HUES48 (cell line): ENCODE results near the gene SNX24.

Experiments used
- H3K27ac ChIP-seq: one replicate; pipeline ENCODE4 v1.7.0; 2013; ENCODE audit warnings: low read depth, low read length, inconsistent platforms
- H3K27me3 ChIP-seq: 2 replicates; pipeline ENCODE4 v1.6.1; 2013; ENCODE audit warnings: mild to moderate bottlenecking, low read length; ENCODE audit not compliant: control insufficient read depth, insufficient read depth
- H3K36me3 ChIP-seq: 2 replicates; pipeline ENCODE4 v1.6.1; 2013; ENCODE audit warnings: low read length; ENCODE audit not compliant: control insufficient read depth, insufficient read depth
- H3K4me1 ChIP-seq: 2 replicates; pipeline ENCODE4 v1.6.1; 2013; ENCODE audit warnings: mild to moderate bottlenecking, low read length; ENCODE audit not compliant: control insufficient read depth, insufficient read depth
- H3K4me3 ChIP-seq: 2 replicates; pipeline ENCODE4 v1.5.1; 2013; ENCODE audit warnings: mild to moderate bottlenecking, low read depth, low read length
- H3K9ac ChIP-seq: 2 replicates; pipeline ENCODE4 v1.6.1; 2013; ENCODE audit warnings: mild to moderate bottlenecking, low read depth, low read length, moderate library complexity
- H3K9me3 ChIP-seq: 2 replicates; pipeline ENCODE4 v1.6.1; 2013; ENCODE audit warnings: low read length; ENCODE audit not compliant: control insufficient read depth, insufficient read depth

The SNX24 gene

DNA sequence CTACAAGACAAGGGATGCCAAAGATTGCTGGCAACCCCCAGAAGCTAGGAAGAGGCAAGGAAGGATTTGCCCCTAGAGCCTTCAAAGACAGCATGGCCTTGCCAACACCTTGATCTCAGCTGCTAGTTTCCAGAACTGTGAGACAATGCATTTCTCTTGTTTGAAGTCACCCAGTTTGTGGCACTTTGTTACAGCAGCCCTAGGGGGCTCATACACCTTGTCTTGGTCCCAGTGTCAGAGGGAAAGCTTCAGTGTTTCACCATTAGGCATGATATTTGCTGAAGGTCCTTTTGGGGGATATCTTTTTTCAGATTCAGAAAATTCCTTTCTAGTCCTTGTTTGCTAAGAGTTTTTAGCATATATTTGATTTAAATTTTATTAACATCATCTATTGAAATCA, 194.3 kb downstream of the SNX24 start:
- no peaks in the 10 kb centered on the region for H3K9me3 ChIP-seq
- 0 out of 2 replicates have a peak, but pooled peaks cover 10% of the 10 kb centered on the region for H3K4me1 ChIP-seq
- no peak overlapping the region for H3K27ac ChIP-seq
- peaks cover 31% of the 10 kb centered on the region for H3K27me3 ChIP-seq
- no peak overlapping the region for H3K9ac ChIP-seq
- no peaks in the 10 kb centered on the region for H3K36me3 ChIP-seq
- no peak overlapping the region for H3K4me3 ChIP-seq

- H3K36me3 ChIP-seq = no peaks in the 10 kb centered on the region
- no peak overlapping the region for H3K4me3 ChIP-seq
- H3K9me3 ChIP-seq = no peaks in the 10 kb centered on the region
- no peaks in the 10 kb centered on the region for H3K27me3 ChIP-seq
- H3K27ac ChIP-seq = no peak overlapping the region
- H3K9ac ChIP-seq = no peak overlapping the region
- no peaks in the 10 kb centered on the region for H3K4me1 ChIP-seq
Observed at GRCh38 chr5:123044926-123045617, 199.7 kb downstream of the SNX24 start.

GRCh38 chr5:123046222-123046621, 200.8 kb downstream of the SNX24 start:
- Histone ChIP-seq H3K9ac (no peak overlapping the region), H3K27ac (no peak overlapping the region), H3K4me3 (no peak overlapping the region), H3K36me3 (no peaks in the 10 kb centered on the region), H3K27me3 (no peaks in the 10 kb centered on the region), H3K9me3 (no peaks in the 10 kb centered on the region), H3K4me1 (no peaks in the 10 kb centered on the region)

DNA sequence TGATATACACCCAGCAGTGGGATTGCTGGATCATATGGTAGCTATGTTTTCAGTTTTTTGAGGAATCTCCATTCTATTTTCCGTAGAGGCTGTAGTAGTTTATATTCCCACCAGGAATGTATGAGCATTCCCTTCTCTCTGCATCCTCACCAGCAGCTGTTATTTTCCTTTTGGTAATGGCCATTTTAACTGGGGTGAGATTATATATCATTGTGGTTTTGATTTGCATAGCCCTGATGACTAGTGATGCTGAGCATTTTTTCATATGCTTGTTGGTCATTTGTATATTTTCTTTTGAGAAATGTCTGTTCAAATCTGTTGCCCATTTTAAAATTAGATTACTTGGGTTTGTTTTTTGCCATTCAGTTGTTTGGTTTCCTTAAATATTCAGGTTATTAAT, 202.3 kb downstream of the SNX24 start:
- Histone ChIP-seq H3K4me1 (no peaks in the 10 kb centered on the region), H3K9ac (no peak overlapping the region), H3K36me3 (no peaks in the 10 kb centered on the region), H3K27ac (no peak overlapping the region), H3K9me3 (no peaks in the 10 kb centered on the region), H3K4me3 (no peak overlapping the region), H3K27me3 (no peaks in the 10 kb centered on the region)

DNA sequence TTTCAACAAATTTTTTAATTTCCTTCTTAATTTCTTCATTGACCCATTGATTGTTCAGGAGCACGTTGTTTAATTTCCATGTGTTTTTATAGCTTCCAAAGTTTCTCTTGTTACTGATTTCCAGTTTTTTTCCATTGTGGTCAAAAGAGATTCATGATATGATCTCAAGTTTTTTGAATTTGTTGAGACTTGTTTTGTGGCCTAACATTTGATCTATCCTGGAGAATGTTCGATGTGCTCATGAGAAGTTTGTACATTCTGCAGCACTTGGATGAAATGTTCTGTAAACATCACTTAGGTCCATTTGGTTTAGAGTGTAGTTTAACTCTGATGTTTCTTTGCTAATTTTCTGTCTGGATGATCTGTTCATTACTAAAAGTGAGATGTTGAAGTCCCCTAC, 205.8 kb downstream of the SNX24 start:
- H3K9ac ChIP-seq = no peak overlapping the region
- no peaks in the 10 kb centered on the region for H3K27me3 ChIP-seq
- no peaks in the 10 kb centered on the region for H3K4me1 ChIP-seq
- H3K27ac ChIP-seq = no peak overlapping the region
- H3K4me3 ChIP-seq = no peak overlapping the region
- H3K9me3 ChIP-seq = no peaks in the 10 kb centered on the region
- H3K36me3 ChIP-seq = no peaks in the 10 kb centered on the region
